CMK (cell line): ENCODE data around the gene POTEB.
"Not testable (repeated sequence)": the region's sequence is repeated elsewhere in the genome, so short reads cannot be mapped to it uniquely, and the experiment has no call there.

Experiments
- DNase-seq: peaks from one replicate; pipeline ENCODE4 v3.0.0-alpha.2; 2010; ENCODE audit warnings: low read depth

POTEB gene

GRCh38 chr15:21877635-21878034 lies at the start of gene POTEB:
Gene POTEB, minus strand, starts transcription at chr15:21877735. Its CDS starts 489 bp downstream, at chr15:21877246.
- DNase-seq: not testable (repeated sequence)

GRCh38 chr15:21890955-21891354 lies 13.4 kb upstream of the POTEB start:
- DNase-seq: not testable (repeated sequence)

GRCh38 chr15:21889542-21889941 lies 12.0 kb upstream of the POTEB start:
- not testable (repeated sequence) for DNase-seq

GRCh38 chr15:21838831-21839230 lies 38.7 kb downstream of the POTEB start:
- DNase-seq: not testable (repeated sequence)
